A673 (cell line): ENCODE results near the gene RAD1.

Source experiments
- EZH2 ChIP-seq: fragments of 200-600 bp; sonication (generic); IDR thresholded peaks from 2 replicates; pipeline ENCODE4 v1.6.1; 2017; ENCODE audit warnings: borderline replicate concordance, low read depth, mild to moderate bottlenecking, mixed read lengths, antibody characterized with exemption, low read length; ENCODE audit not compliant: poor library complexity, severe bottlenecking
- TF ChIP-seq, protein P1 (sequence below): fragments of 300-800, 200-600 bp; sonication (generic); conservative IDR thresholded peaks from 2 replicates; pipeline ENCODE4 v1.5.1; 2017; ENCODE audit warnings: low read depth, mild to moderate bottlenecking, antibody characterized with exemption, low read length, moderate library complexity, mixed read lengths

DNA sequence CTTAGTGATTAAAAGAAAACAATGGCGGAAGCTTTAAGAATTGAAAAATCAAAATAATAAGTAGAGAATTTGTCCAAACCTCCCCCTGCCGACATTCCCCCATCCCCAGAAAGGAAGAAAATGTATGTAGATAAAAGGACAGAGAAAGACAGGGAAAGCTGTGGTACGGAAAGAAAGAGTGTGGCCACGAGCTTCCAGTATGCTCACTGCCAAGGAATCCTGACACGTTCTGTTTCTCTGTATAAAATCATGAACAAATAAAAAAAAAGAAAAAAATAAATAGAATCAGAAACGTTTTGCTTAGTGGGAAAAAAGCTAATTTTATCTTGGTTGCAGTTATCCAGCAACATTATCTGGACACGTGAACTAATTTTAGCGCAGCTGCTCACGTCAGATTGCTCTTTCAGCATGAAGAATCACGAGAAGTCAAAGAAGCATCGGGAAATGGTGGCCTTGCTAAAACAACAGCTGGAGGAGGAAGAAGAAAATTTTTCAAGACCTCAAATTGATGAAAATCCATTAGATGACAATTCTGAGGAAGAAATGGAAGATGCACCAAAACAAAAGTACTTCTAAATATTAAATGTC is 29.2 kb upstream of the RAD1 start:
- TF ChIP-seq, protein P1, sequence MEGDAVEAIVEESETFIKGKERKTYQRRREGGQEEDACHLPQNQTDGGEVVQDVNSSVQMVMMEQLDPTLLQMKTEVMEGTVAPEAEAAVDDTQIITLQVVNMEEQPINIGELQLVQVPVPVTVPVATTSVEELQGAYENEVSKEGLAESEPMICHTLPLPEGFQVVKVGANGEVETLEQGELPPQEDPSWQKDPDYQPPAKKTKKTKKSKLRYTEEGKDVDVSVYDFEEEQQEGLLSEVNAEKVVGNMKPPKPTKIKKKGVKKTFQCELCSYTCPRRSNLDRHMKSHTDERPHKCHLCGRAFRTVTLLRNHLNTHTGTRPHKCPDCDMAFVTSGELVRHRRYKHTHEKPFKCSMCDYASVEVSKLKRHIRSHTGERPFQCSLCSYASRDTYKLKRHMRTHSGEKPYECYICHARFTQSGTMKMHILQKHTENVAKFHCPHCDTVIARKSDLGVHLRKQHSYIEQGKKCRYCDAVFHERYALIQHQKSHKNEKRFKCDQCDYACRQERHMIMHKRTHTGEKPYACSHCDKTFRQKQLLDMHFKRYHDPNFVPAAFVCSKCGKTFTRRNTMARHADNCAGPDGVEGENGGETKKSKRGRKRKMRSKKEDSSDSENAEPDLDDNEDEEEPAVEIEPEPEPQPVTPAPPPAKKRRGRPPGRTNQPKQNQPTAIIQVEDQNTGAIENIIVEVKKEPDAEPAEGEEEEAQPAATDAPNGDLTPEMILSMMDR: no peak
- no peak for TF ChIP-seq EZH2
